Coronary artery (tissue), 2 donors: Measurements from ENCODE around the gene DLG2.

Experiments used
- DNase-seq: peaks from one replicate; pipeline ENCODE4 v3.0.0-alpha.2; 2017; ENCODE audit warnings: low spot score
- H3K27ac ChIP-seq, 2 donors: fragments of 200-600 bp; sonication (generic); one replicate each; pipeline ENCODE4 v1.5.1; 2016 to 2019
- H3K4me3 ChIP-seq: fragments of 200-600 bp; sonication (generic); 2 replicates; pipeline ENCODE4 v1.5.1; 2016; ENCODE audit warnings: mild to moderate bottlenecking, moderate library complexity
- CTCF ChIP-seq: fragments of 200-600 bp; sonication (generic); IDR thresholded peaks from one replicate; pipeline ENCODE4 v1.5.1; 2019; ENCODE audit warnings: antibody characterized with exemption

The DLG2 gene

GRCh38 chr11:84270466-84270865, 1356.7 kb downstream of the DLG2 start:
- no peak overlapping the region for H3K27ac ChIP-seq
- H3K4me3 ChIP-seq, result no peak overlapping the region

GRCh38 chr11:84264066-84264465, 1363.1 kb downstream of the DLG2 start:
- Histone ChIP-seq H3K4me3 (no peak overlapping the region), H3K27ac (no peak overlapping the region)
- TF ChIP-seq CTCF, result no peak
- no peak for DNase-seq

More at GRCh38 chr11:84270466-84270865, 1356.7 kb downstream of the DLG2 start:
- no peak for DNase-seq
- TF ChIP-seq CTCF, result no peak

- no peak for DNase-seq
- TF ChIP-seq CTCF, result no peak
- no peak overlapping the region for H3K4me3 ChIP-seq
- no peak overlapping the region for H3K27ac ChIP-seq
Observed at GRCh38 chr11:84261707-84262106, 1365.4 kb downstream of the DLG2 start.

- Histone ChIP-seq H3K4me3 (no peak overlapping the region), H3K27ac (no peak overlapping the region)
- TF ChIP-seq CTCF, result no peak
- DNase-seq, result no peak
Observed at GRCh38 chr11:84260862-84261261, 1366.3 kb downstream of the DLG2 start.

- Histone ChIP-seq H3K27ac (no peak overlapping the region), H3K4me3 (no peak overlapping the region)
- no peak for TF ChIP-seq CTCF
- no peak for DNase-seq
Observed at GRCh38 chr11:84256618-84257017, 1370.5 kb downstream of the DLG2 start.

- no peak for TF ChIP-seq CTCF
- Histone ChIP-seq H3K4me3 (no peak overlapping the region), H3K27ac (no peak overlapping the region)
- no peak for DNase-seq
Observed at GRCh38 chr11:84255483-84255882, 1371.7 kb downstream of the DLG2 start.

GRCh38 chr11:84250834-84251613, 1376.1 kb downstream of the DLG2 start:
- no peak for DNase-seq
- no peak for TF ChIP-seq CTCF
- Histone ChIP-seq H3K27ac (no peak overlapping the region), H3K4me3 (no peak overlapping the region)
